ENCODE data around the gene STK24. TPM values are rescaled to one million over a fixed set of nuclear protein-coding genes. Genes with fewer than 3 reads are reported as not detected.
"Not testable (repeated sequence)": the region's sequence is repeated elsewhere in the genome, so short reads cannot be mapped to it uniquely, and the experiment has no call there.

The STK24 gene
- polyA plus RNA-seq, 2 of the 4 experiments (the other 2 are of a cell fraction), result 46.1 to 55.6 TPM

- 94% methylated on average over 3 of the region's 3 CpGs for WGBS (ENCODE audit: missing lambda C conversion rate)
- H3K27ac ChIP-seq; POLR2A ChIA-PET; DNase-seq (ENCODE audit: low read depth in 1 of 2, low spot score in 1 of 2); H3K9me3 ChIP-seq; H3K4me2 ChIP-seq; FAIRE-seq; H3K4me3 ChIP-seq; ATAC-seq; CTCF ChIA-PET; H3K4me1 ChIP-seq: not testable (repeated sequence)
These were observed 163.6 kb downstream of the STK24 start for GRCh38 chr13:98413278-98413677.

- DNase-seq (ENCODE audit: low read depth in 1 of 2, low spot score in 1 of 2), result no peak
- Histone ChIP-seq H3K4me2 (no peak overlapping the region), H3K4me1 (no peaks in the 10 kb centered on the region), H3K27ac (no peak overlapping the region), H3K4me3 (no peak overlapping the region), H3K9me3 (no peaks in the 10 kb centered on the region)
- ChIA-PET POLR2A (no interaction called here), CTCF (no interaction called here)
- no peak for FAIRE-seq
- TF ChIP-seq SREBF2 (IDR thresholded peaks at IDR 0.05), result no peak
- 84% methylated on average over 16 of the region's 16 CpGs for WGBS (ENCODE audit: missing lambda C conversion rate)
- no peak for ATAC-seq
These were observed 165.2 kb downstream of the STK24 start for GRCh38 chr13:98411617-98412265.

GRCh38 chr13:98411013-98411412 is 165.9 kb downstream of the STK24 start:
- no peak overlapping the region for H3K4me2 ChIP-seq
- TF ChIP-seq EHMT2 (IDR thresholded peaks at IDR 0.05; ENCODE audit: low read depth), result no peak
- TF ChIP-seq SREBF2 (IDR thresholded peaks at IDR 0.05), result no peak
- no peak for TF ChIP-seq BCL3 (IDR thresholded peaks at IDR 0.05)
- TF ChIP-seq TFCP2L1 (CRISPR knock-in tag; IDR thresholded peaks at IDR 0.05), result no peak
- no peak for TF ChIP-seq HOXB5 (CRISPR knock-in tag; IDR thresholded peaks at IDR 0.05)
- no peak for TF ChIP-seq ZFP36 (IDR thresholded peaks at IDR 0.05; ENCODE audit: borderline replicate concordance, partially characterized antibody)
- no peak for TF ChIP-seq MAFK (IDR thresholded peaks at IDR 0.05; ENCODE audit: partially characterized antibody)
- no peak for TF ChIP-seq FOXS1 (CRISPR knock-in tag; IDR thresholded peaks at IDR 0.05)
- TF ChIP-seq ESRRA (IDR thresholded peaks at IDR 0.05; ENCODE audit: borderline replicate concordance, low read length), result no peak
- no peak for TF ChIP-seq CHD4 (IDR thresholded peaks at IDR 0.05; ENCODE audit: borderline replicate concordance)
- no peak for TF ChIP-seq NFE2L2 (conservative IDR thresholded peaks at IDR 0.05; ENCODE audit: low read length)
- no peak for TF ChIP-seq NR3C1 (IDR thresholded peaks at IDR 0.05)
- TF ChIP-seq E2F6 (IDR thresholded peaks at IDR 0.05; ENCODE audit: borderline replicate concordance, low read depth), result no peak
- TF ChIP-seq CEBPB (IDR thresholded peaks at IDR 0.05), result no peak
- no peak for TF ChIP-seq CBX8 (IDR thresholded peaks at IDR 0.05)
- TF ChIP-seq HOXA7 (CRISPR knock-in tag; IDR thresholded peaks at IDR 0.05), result no peak
- no peak for TF ChIP-seq CTCF (IDR thresholded peaks at IDR 0.05)
- ATAC-seq (no peak), DNase-seq (ENCODE audit: low read depth in 1 of 2, low spot score in 1 of 2) (no peak), FAIRE-seq (no peak)
- WGBS (ENCODE audit: missing lambda C conversion rate), result 91% methylated on average over 5 of the region's 5 CpGs
- ChIA-PET CTCF (no interaction called here), POLR2A (no interaction called here)
- no peak overlapping the region for H3K27ac ChIP-seq
- no peak overlapping the region for H3K4me3 ChIP-seq
- H3K9me3 ChIP-seq, result no peaks in the 10 kb centered on the region
- H3K4me1 ChIP-seq, result no peaks in the 10 kb centered on the region

- ATAC-seq (no peak), FAIRE-seq (no peak), DNase-seq (ENCODE audit: low read depth in 1 of 2, low spot score in 1 of 2) (no peak)
- no peaks in the 10 kb centered on the region for H3K4me1 ChIP-seq
- ChIA-PET CTCF (no interaction called here), POLR2A (interaction anchor here (0.6 kb wide), 1 partner anchor 155 kb away, joined by 6 read pairs; no protein-coding TSS in a partner anchor)
- H3K4me3 ChIP-seq, result no peak overlapping the region
- no peak overlapping the region for H3K4me2 ChIP-seq
- WGBS (ENCODE audit: missing lambda C conversion rate), result 95% methylated on average over 11 of the region's 11 CpGs
- H3K27ac ChIP-seq, result no peak overlapping the region
- TF ChIP-seq BHLHE40 (IDR thresholded peaks at IDR 0.05; ENCODE audit: low read depth, low read length) (no peak), KDM1A (IDR thresholded peaks at IDR 0.05; ENCODE audit: low read depth) (no peak)
- no peaks in the 10 kb centered on the region for H3K9me3 ChIP-seq
These were observed 166.3 kb downstream of the STK24 start for GRCh38 chr13:98410612-98411011.

All from A549 (cell line).